ENCODE data around the gene BNIPL.

DNA sequence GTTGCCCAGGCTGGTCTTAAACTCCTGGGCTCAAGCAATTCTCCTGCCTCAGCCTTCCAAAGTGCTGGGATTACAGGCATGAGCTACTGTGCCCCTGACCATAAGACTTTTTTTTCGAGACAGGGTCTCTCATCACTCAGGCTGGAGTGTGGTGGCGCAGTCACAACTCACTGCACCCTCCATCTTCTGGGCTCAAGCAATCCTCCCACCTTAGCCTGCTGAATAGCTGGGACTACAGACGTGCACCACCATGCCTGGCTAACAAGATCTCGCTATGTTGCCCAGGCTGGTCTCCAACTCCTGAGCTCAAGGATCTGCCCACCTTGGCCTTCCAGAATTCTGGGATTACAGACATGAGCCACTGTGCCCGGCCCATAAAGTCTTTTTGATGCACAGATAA lies 13.1 kb downstream of the BNIPL start:
- TF ChIP-seq, protein P1, sequence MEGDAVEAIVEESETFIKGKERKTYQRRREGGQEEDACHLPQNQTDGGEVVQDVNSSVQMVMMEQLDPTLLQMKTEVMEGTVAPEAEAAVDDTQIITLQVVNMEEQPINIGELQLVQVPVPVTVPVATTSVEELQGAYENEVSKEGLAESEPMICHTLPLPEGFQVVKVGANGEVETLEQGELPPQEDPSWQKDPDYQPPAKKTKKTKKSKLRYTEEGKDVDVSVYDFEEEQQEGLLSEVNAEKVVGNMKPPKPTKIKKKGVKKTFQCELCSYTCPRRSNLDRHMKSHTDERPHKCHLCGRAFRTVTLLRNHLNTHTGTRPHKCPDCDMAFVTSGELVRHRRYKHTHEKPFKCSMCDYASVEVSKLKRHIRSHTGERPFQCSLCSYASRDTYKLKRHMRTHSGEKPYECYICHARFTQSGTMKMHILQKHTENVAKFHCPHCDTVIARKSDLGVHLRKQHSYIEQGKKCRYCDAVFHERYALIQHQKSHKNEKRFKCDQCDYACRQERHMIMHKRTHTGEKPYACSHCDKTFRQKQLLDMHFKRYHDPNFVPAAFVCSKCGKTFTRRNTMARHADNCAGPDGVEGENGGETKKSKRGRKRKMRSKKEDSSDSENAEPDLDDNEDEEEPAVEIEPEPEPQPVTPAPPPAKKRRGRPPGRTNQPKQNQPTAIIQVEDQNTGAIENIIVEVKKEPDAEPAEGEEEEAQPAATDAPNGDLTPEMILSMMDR (IDR thresholded peaks at IDR 0.05; ENCODE audit: insufficient read depth, low read length): no peak
- TF ChIP-seq, protein P2, sequence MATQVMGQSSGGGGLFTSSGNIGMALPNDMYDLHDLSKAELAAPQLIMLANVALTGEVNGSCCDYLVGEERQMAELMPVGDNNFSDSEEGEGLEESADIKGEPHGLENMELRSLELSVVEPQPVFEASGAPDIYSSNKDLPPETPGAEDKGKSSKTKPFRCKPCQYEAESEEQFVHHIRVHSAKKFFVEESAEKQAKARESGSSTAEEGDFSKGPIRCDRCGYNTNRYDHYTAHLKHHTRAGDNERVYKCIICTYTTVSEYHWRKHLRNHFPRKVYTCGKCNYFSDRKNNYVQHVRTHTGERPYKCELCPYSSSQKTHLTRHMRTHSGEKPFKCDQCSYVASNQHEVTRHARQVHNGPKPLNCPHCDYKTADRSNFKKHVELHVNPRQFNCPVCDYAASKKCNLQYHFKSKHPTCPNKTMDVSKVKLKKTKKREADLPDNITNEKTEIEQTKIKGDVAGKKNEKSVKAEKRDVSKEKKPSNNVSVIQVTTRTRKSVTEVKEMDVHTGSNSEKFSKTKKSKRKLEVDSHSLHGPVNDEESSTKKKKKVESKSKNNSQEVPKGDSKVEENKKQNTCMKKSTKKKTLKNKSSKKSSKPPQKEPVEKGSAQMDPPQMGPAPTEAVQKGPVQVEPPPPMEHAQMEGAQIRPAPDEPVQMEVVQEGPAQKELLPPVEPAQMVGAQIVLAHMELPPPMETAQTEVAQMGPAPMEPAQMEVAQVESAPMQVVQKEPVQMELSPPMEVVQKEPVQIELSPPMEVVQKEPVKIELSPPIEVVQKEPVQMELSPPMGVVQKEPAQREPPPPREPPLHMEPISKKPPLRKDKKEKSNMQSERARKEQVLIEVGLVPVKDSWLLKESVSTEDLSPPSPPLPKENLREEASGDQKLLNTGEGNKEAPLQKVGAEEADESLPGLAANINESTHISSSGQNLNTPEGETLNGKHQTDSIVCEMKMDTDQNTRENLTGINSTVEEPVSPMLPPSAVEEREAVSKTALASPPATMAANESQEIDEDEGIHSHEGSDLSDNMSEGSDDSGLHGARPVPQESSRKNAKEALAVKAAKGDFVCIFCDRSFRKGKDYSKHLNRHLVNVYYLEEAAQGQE (IDR thresholded peaks at IDR 0.05; ENCODE audit: insufficient replicate concordance, low read depth): no peak
- TF ChIP-seq SPI1 (IDR thresholded peaks at IDR 0.05; ENCODE audit: borderline replicate concordance, low read depth) (no peak), POLR2AphosphoS5 (IDR thresholded peaks at IDR 0.05; ENCODE audit: low read depth) (no peak)

All from HL-60 (cell line).